Parietal lobe (tissue), 2 donors: ENCODE data around the gene OBSL1. TPM values are rescaled to one million over a fixed set of nuclear protein-coding genes. Genes with fewer than 3 reads are reported as not detected.

Source experiments
- small RNA-seq: library from RNA; depleted of rRNA; stranded (forward); fragments of <200 nt; gene quantifications from one replicate; pipeline ENCODE3, GENCODE V24; 2014; ENCODE audit warnings: low replicate concordance
- total RNA-seq: library from RNA; depleted of rRNA; stranded (reverse); fragments of >200 nt; gene quantifications from one replicate; pipeline ENCODE4 v1.2.3, GENCODE V29; 2014

OBSL1 gene
- total RNA-seq = 79.5 TPM

GRCh38 chr2:219571311-219572236, at the start of gene OBSL1:
Gene OBSL1 (minus strand): TSS chr2:219571539. CDS start chr2:219571232, 307 bp downstream.

GRCh38 chr2:219597552-219598307, 26.4 kb upstream of the OBSL1 start, which contains the start of gene STK11IP:
Gene STK11IP (plus strand): TSS chr2:219597857. CDS start chr2:219598120, 263 bp downstream.

GRCh38 chr2:219572237-219573001, 1.1 kb upstream of the OBSL1 start, which contains the start of gene INHA:
Gene INHA (plus strand): TSS chr2:219572310. CDS start chr2:219572375, 65 bp downstream.

GRCh38 chr2:219543596-219544358, 27.6 kb downstream of the OBSL1 start, which contains the start of the genes CHPF and TMEM198:
Gene CHPF (minus strand): TSS chr2:219543809. CDS start chr2:219543538, 271 bp downstream.
Gene TMEM198 (plus strand): TSS chr2:219544028. CDS start chr2:219544728, 700 bp downstream.

GRCh38 chr2:219514196-219514761, 57.1 kb downstream of the OBSL1 start, which contains the start of gene ASIC4:
Gene ASIC4 (plus strand): TSS chr2:219514482. CDS start chr2:219514725, 243 bp downstream.

Small RNA genes within 50 kb of the gene (small RNA-seq; reads per million reads assigned to genes)
- not detected for gene MIR3132
- not detected for gene RN7SKP213

Other genes starting within 250 kb of the OBSL1 start
- gene RESP18, start 238.8 kb downstream of the OBSL1 start, total RNA-seq = not detected
- gene DNPEP, start 183.6 kb downstream of the OBSL1 start, total RNA-seq = 17.2 TPM
- not detected for gene DES, start 153.2 kb downstream of the OBSL1 start, total RNA-seq
- 24.7 TPM for gene SPEG, start 136.7 kb downstream of the OBSL1 start, total RNA-seq
- 11.3 TPM for gene GMPPA, start 72.6 kb downstream of the OBSL1 start, total RNA-seq
- 4.1 TPM for gene ASIC4, start 57.1 kb downstream of the OBSL1 start, total RNA-seq
- gene CHPF, start 27.7 kb downstream of the OBSL1 start, total RNA-seq = 32.2 TPM
- gene TMEM198, start 27.5 kb downstream of the OBSL1 start, total RNA-seq = 15.7 TPM
- gene INHA, start 771 bp upstream of the OBSL1 start, total RNA-seq = not detected
- 24.4 TPM for gene STK11IP, start 26.3 kb upstream of the OBSL1 start, total RNA-seq
- 34.4 TPM for gene SLC4A3, start 56.1 kb upstream of the OBSL1 start, total RNA-seq